Activated CD8-positive, alpha-beta memory T cell treated with anti-CD3 and anti-CD28 coated beads for 48 hours (primary cell): ENCODE data around the gene DHDH.

Experiments
- DNase-seq, 3 experiments: peaks; one replicate each; pipeline ENCODE4 v3.0.0-alpha.2; 2020; ENCODE audit warnings: low read depth in 2 of 3, low spot score in 2 of 3

The DHDH gene

DNA sequence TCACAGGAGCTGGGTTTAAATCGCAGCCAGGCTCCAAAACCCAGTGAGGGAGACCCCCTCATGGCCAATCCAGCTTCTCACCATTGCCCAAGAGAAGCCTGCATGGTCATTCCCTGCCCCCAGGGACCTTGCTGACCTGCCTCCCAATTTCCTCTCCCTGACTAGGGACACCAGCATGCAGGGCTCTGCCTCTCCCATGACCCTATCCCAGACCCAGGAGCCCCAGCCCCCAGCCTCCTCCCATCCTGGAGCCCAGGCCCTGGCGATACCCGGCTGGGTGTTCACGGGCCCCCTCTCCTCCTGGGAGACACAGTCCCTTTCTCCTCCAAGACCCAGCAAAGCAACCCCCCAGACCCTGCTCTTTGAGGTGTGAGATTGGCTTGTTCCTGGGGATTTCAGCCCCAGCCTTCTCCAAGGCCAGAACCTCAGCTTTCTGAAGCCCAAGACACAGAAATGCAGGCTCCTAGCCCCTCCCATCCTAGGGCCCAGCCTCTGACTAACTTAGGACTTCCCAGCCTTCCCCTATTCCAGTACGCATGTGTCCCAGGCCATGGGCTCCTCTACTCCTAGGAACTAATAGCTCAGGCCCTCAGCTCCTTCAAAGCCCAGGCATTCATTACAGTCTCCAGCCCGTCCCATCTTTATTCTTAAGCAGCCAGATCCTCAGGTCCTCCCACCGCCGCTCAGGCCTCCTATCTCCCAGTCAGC, 58.5 kb downstream of the DHDH start:
- DNase-seq = no peak

DNA sequence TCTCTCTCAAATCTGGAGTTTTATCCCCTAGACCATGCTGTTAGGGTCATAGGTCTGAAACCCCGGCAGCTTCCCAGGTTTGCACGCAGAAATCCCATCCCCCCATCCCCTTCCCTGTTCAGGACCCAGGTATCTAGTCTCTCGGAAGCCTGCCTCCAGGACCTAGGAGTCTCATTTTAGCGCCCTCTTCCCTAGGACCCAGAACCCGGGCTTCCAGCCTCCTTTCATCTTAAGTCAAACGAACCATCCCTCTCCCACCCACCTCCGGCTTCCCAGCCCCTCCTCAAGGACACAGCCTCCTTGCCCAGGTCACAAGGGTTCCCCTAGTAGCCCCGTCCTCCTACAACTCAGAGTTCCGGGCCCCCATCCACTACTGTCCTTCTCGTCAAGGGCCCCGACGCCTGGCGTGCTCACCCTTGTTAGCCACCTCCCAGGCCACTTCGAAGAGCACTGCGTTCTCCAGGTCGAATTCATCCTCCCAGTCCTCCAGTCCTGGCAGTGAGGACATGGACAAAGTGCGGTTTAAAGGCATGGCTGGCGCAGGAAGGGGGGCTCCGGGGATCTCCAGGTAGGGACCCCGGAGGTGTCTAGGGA, 59.2 kb downstream of the DHDH start:
- DNase-seq = no peak

DNA sequence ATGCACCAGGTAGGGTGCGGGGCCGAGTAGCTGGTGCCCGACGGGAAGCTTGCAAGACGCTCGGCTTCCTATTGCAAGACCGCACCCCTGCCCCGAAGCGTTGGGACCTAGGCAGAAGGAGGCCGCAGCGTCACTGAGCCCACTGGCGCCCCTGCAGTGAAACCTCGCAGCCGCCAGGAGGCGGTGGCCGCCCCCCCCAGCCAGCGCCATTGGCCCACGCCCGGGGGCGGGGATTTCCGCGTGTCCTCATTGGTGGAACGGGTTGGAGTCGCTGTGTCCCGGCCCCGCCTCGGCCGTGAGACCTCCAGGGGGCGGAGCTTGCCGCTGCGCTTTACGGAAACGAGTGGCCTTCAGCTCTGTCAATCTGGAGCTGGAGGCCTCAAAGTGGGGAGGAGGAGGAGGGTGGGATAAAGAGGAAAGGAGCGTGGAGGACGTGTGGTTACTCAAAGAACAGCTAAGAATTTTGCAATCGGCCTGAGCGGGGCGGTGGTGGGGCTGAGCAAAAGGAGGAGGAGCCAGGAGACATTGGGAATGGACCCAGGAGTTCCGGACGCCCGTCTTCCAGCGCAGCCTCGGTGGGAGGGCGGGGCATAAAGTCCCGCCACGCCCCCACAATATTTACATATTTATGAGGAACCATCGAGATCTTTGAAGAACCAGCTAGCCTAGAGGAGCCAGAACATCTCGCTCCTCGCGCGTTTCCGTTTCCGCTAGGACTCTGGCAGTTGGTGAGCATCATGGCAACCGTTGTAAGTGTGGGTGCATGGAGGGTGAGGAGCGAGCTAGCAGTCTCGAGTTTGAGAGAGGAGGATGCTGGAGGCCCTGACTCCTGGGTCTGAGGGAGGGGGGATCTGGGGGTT, 59.9 kb downstream of the DHDH start, which contains the start of the genes GYS1 and RUVBL2:
Gene GYS1 (minus strand): TSS at position 135 of the 860 bp plus-strand sequence. CDS start 197 bp downstream, outside the sequence.
Gene RUVBL2 (plus strand): TSS at position 713 of the 860 bp plus-strand sequence. CDS start 25 bp downstream, at position 738.
- DNase-seq = peak; percentile 97 to 99 (median 98)

GRCh38 chr19:48994035-48994386, 60.5 kb downstream of the DHDH start:
- no peak for DNase-seq
